ENCODE data around the gene FAM210A. TPM values are rescaled to one million over a fixed set of nuclear protein-coding genes. Genes with fewer than 3 reads are reported as not detected.

FAM210A gene
- polyA plus RNA-seq, 1 of the 3 experiments (the other 2 are of a cell fraction), result 10.6 TPM

DNA sequence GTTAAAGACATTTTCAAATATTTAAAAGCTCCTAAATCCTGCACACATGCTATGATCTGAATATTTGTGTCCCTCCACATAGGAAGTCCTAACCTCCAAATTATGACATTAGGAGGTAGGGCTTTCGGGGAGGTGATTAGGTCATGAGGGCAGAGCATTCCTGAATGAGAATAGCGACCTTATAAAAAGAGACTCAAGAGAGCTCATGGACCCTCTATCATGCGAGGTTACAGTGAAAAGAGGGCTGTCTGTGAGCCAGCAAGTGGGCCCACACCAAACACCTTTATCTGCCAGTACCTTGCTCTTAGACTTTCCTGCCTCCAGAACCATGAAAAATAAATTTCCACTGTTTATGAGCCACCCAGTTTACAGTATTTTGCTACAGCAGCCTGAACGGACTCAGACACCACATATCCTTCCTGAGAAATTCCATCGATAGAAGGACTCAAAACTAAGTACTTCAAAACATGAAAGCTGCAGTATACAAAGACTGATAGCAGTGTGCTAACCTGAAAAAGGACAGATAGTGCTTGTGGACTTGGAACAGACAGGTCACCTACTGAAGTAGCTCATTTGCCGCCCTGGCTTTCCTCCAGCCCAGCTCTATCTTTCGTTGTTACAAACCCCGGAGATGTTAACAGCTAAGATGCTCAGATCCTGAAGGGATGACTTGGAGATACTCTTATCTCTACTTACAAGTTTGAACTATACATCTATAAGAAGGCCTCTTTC, 13.8 kb downstream of the FAM210A start:
- H3K4me3 ChIP-seq (ENCODE audit: low read depth in 2 of 2, low read length in 1 of 2), result no peak overlapping the region
- peaks cover 88% of the 10 kb centered on the region for H3K79me2 ChIP-seq (ENCODE audit: insufficient read depth)
- DNase-seq, result no peak
- no peak overlapping the region for H3K4me2 ChIP-seq
- no peak overlapping the region for H3K27ac ChIP-seq (ENCODE audit: low read depth in 2 of 2, low read length in 1 of 2)
- no peak overlapping the region for H2AFZ ChIP-seq (ENCODE audit: low read depth)
- no peaks in the 10 kb centered on the region for H3K9me2 ChIP-seq
- no peaks in the 10 kb centered on the region for H3K27me3 ChIP-seq (ENCODE audit: insufficient read depth)
- H3K9ac ChIP-seq, result no peak overlapping the region
- peaks cover 5% of the 10 kb centered on the region; the same call in 1 of the 2 replicates for H4K20me1 ChIP-seq (ENCODE audit: insufficient read depth)
- no peaks in the 10 kb centered on the region for H3K9me3 ChIP-seq
- peaks cover 0 to 2% of the 10 kb centered on the region in 2 experiments; a peak in 1 of 4 replicates for H3K4me1 ChIP-seq (ENCODE audit: control insufficient read depth in 1 of 2, insufficient read depth in 2 of 2, low read depth in 1 of 2, low read length in 1 of 2)
- 93% methylated on average over 8 of the region's 8 CpGs for WGBS (ENCODE audit: low lambda C conversion rate)
- ChIA-PET POLR2A (interaction anchor here (0.6 to 2.0 kb wide), 2 partner anchors 13 to 1647 kb away, joined by 3 to 6 read pairs; partner anchors contain the start of genes FAM210A and RNMT), CTCF (no interaction called here)
- H3K36me3 ChIP-seq (replicated peaks in 1 of 2; ENCODE audit: control insufficient read depth in 1 of 2, insufficient read depth in 2 of 2, low read length in 1 of 2), result peaks cover 0 to 4% of the 10 kb centered on the region in 2 experiments
- TF ChIP-seq NFIC (IDR thresholded peaks at IDR 0.05; ENCODE audit: borderline replicate concordance) (no peak), GATA2 (CRISPR knock-in tag; IDR thresholded peaks at IDR 0.05) (no peak)
- no peaks in the 10 kb centered on the region for H3F3A ChIP-seq (replicated peaks; ENCODE audit: insufficient read depth)

GRCh38 chr18:13710414-13710831, 15.9 kb downstream of the FAM210A start:
- Histone ChIP-seq H3K36me3 (replicated peaks in 1 of 2; ENCODE audit: control insufficient read depth in 1 of 2, insufficient read depth in 2 of 2, low read length in 1 of 2) (no peaks in the 10 kb centered on the region), H3K9ac (no peak overlapping the region), H3K27me3 (ENCODE audit: insufficient read depth) (no peaks in the 10 kb centered on the region), H4K20me1 (ENCODE audit: insufficient read depth) (peaks cover 5% of the 10 kb centered on the region; the same call in 1 of the 2 replicates), H3K4me2 (no peak overlapping the region), H3F3A (replicated peaks; ENCODE audit: insufficient read depth) (no peaks in the 10 kb centered on the region), H3K4me3 (ENCODE audit: low read depth in 2 of 2, low read length in 1 of 2) (no peak overlapping the region), H3K79me2 (ENCODE audit: insufficient read depth) (peaks cover 85% of the 10 kb centered on the region), H3K9me3 (no peaks in the 10 kb centered on the region), H3K27ac (ENCODE audit: low read depth in 2 of 2, low read length in 1 of 2) (no peak overlapping the region), H2AFZ (ENCODE audit: low read depth) (no peak overlapping the region), H3K9me2 (no peaks in the 10 kb centered on the region), H3K4me1 (ENCODE audit: control insufficient read depth in 1 of 2, insufficient read depth in 2 of 2, low read depth in 1 of 2, low read length in 1 of 2) (no peaks in the 10 kb centered on the region)
- POLR2A ChIA-PET, result no interaction called here
- TF ChIP-seq FOSL2 (IDR thresholded peaks at IDR 0.05; ENCODE audit: borderline replicate concordance, low read depth), result no peak
- TF ChIP-seq ELF1 (IDR thresholded peaks at IDR 0.05), result no peak
- TF ChIP-seq, protein P1, sequence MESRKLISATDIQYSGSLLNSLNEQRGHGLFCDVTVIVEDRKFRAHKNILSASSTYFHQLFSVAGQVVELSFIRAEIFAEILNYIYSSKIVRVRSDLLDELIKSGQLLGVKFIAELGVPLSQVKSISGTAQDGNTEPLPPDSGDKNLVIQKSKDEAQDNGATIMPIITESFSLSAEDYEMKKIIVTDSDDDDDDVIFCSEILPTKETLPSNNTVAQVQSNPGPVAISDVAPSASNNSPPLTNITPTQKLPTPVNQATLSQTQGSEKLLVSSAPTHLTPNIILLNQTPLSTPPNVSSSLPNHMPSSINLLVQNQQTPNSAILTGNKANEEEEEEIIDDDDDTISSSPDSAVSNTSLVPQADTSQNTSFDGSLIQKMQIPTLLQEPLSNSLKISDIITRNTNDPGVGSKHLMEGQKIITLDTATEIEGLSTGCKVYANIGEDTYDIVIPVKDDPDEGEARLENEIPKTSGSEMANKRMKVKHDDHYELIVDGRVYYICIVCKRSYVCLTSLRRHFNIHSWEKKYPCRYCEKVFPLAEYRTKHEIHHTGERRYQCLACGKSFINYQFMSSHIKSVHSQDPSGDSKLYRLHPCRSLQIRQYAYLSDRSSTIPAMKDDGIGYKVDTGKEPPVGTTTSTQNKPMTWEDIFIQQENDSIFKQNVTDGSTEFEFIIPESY (IDR thresholded peaks at IDR 0.05; ENCODE audit: borderline replicate concordance, low read depth), result no peak
- no peak for TF ChIP-seq RAD21 (IDR thresholded peaks at IDR 0.05; ENCODE audit: low read length)
- no peak for TF ChIP-seq RFX5 (IDR thresholded peaks at IDR 0.05; ENCODE audit: low read length)
- WGBS (ENCODE audit: low lambda C conversion rate), result 80% methylated on average over 6 of the region's 6 CpGs
- DNase-seq, result no peak
- CTCF ChIA-PET, result interaction anchor here (1.6 kb wide), 1 partner anchor 10 kb away, joined by 4 read pairs; no protein-coding TSS in a partner anchor

DNA sequence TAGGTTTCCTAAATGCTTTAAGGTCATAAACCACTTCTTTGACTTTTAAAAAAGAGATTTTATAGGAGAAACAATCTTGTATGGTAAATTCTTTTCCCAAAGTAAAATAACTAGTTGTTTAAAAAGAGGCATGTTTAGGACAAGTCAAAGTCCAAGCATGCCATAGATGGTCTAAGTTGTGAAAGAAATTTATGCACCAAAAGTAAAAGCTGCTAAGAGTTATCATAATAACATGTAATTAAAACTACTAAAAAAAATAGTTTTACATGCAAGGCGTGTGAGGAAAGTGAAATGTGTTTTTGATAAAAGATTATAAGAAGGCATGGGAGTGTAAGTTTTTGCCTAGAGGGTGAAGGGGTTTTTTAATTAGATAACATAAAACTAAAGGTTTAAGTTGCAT, 22.5 kb downstream of the FAM210A start:
- Histone ChIP-seq H3K36me3 (replicated peaks in 1 of 2; ENCODE audit: control insufficient read depth in 1 of 2, insufficient read depth in 2 of 2, low read length in 1 of 2) (peaks cover 0 to 17% of the 10 kb centered on the region in 2 experiments), H3F3A (replicated peaks; ENCODE audit: insufficient read depth) (no peaks in the 10 kb centered on the region), H3K27ac (ENCODE audit: low read depth in 2 of 2, low read length in 1 of 2) (no peak overlapping the region), H4K20me1 (ENCODE audit: insufficient read depth) (no peaks in the 10 kb centered on the region), H2AFZ (ENCODE audit: low read depth) (no peak overlapping the region), H3K9me3 (peaks cover 19% of the 10 kb centered on the region), H3K9ac (no peak overlapping the region), H3K4me1 (ENCODE audit: control insufficient read depth in 1 of 2, insufficient read depth in 2 of 2, low read depth in 1 of 2, low read length in 1 of 2) (no peaks in the 10 kb centered on the region), H3K79me2 (ENCODE audit: insufficient read depth) (peaks cover 63% of the 10 kb centered on the region), H3K4me2 (no peak overlapping the region), H3K9me2 (no peaks in the 10 kb centered on the region), H3K4me3 (ENCODE audit: low read depth in 2 of 2, low read length in 1 of 2) (no peak overlapping the region), H3K27me3 (ENCODE audit: insufficient read depth) (no peaks in the 10 kb centered on the region)
- TF ChIP-seq MEF2A (IDR thresholded peaks at IDR 0.05; ENCODE audit: borderline replicate concordance, low read depth) (no peak), ELF1 (IDR thresholded peaks at IDR 0.05) (no peak), JUND (IDR thresholded peaks at IDR 0.05) (no peak), FOSL2 (IDR thresholded peaks at IDR 0.05; ENCODE audit: borderline replicate concordance, low read depth) (no peak), RAD21 (IDR thresholded peaks at IDR 0.05; ENCODE audit: low read length) (no peak), EP300 (IDR thresholded peaks at IDR 0.05; ENCODE audit: borderline replicate concordance in 1 of 2, low read depth in 1 of 2, low read length in 1 of 2) (no peak), FOXJ3 (CRISPR knock-in tag; IDR thresholded peaks at IDR 0.05) (no peak), GATA2 (CRISPR knock-in tag; IDR thresholded peaks at IDR 0.05) (no peak), EZH2phosphoT487 (IDR thresholded peaks at IDR 0.05; ENCODE audit: borderline replicate concordance, low read depth) (no peak), RXRA (IDR thresholded peaks at IDR 0.05; ENCODE audit: borderline replicate concordance, low read depth) (no peak)
- TF ChIP-seq, protein P1 (IDR thresholded peaks at IDR 0.05; ENCODE audit: borderline replicate concordance, low read depth), result no peak
- DNase-seq, result no peak
- 72% methylated on average over 1 of the region's 1 CpG for WGBS (ENCODE audit: low lambda C conversion rate)
- ChIA-PET CTCF (no interaction called here), POLR2A (no interaction called here)

All from SK-N-SH (cell line).